Neural cell (in vitro differentiated cells): ENCODE data around the gene DNER. TPM values are rescaled to one million over a fixed set of nuclear protein-coding genes. Genes with fewer than 3 reads are reported as not detected.

ENCODE experiments used
- H2AFZ ChIP-seq: fragments of 200-600, 300-800 bp; sonication (generic), shearing (Covaris generic); 2 replicates; pipeline ENCODE4 v1.6.0; 2014; ENCODE audit warnings: low read depth, mild to moderate bottlenecking, antibody characterized with exemption, low read length, moderate library complexity
- H3F3A ChIP-seq: fragments of 200-600 bp; shearing (Covaris generic); 2 replicates; pipeline ENCODE4 v1.6.1; 2016; ENCODE audit warnings: mild to moderate bottlenecking, moderate library complexity, mixed read lengths, antibody characterized with exemption, low read length; ENCODE audit not compliant: insufficient read depth, poor library complexity, severe bottlenecking
- H3K27ac ChIP-seq: fragments of 200-600, 300-800 bp; sonication (generic), shearing (Covaris generic); 2 replicates; pipeline ENCODE4 v1.5.1; 2014; ENCODE audit warnings: mild to moderate bottlenecking, low read length, moderate library complexity
- H3K27me3 ChIP-seq: fragments of 300-800, 200-600 bp; sonication (generic), shearing (Covaris generic); 2 replicates; pipeline ENCODE4 v1.6.0; 2014; ENCODE audit warnings: mild to moderate bottlenecking, low read depth, low read length, moderate library complexity; ENCODE audit not compliant: insufficient read depth
- H3K36me3 ChIP-seq: fragments of 300-800, 200-600 bp; sonication (generic), shearing (Covaris generic); 2 replicates; pipeline ENCODE4 v1.5.1; 2014; ENCODE audit warnings: mild to moderate bottlenecking, antibody characterized with exemption, low read length, moderate library complexity; ENCODE audit not compliant: insufficient read depth
- H3K4me2 ChIP-seq: fragments of 300-800, 200-600 bp; sonication (generic), shearing (Covaris generic); 2 replicates; pipeline ENCODE4 v1.6.0; 2014; ENCODE audit warnings: mild to moderate bottlenecking, low read length
- H3K4me3 ChIP-seq: fragments of 300-800, 200-600 bp; sonication (generic), shearing (Covaris generic); 2 replicates; pipeline ENCODE4 v1.5.1; 2014; ENCODE audit warnings: mild to moderate bottlenecking, low read length, moderate library complexity
- H3K79me2 ChIP-seq: fragments of 200-600 bp; shearing (Covaris generic); replicated peaks from 2 replicates; pipeline ENCODE4 v1.6.0; 2014; ENCODE audit warnings: mild to moderate bottlenecking, low read length, moderate library complexity; ENCODE audit not compliant: insufficient read depth
- H3K9ac ChIP-seq: fragments of 300-800, 200-600 bp; sonication (generic), shearing (Covaris generic); 2 replicates; pipeline ENCODE4 v1.6.1; 2016; ENCODE audit warnings: mild to moderate bottlenecking, low read length, mixed read lengths
- H3K9me2 ChIP-seq: fragments of 200-600 bp; shearing (Covaris generic); 2 replicates; pipeline ENCODE4 v1.6.1; 2016; ENCODE audit warnings: mild to moderate bottlenecking, low read length, mixed read lengths; ENCODE audit not compliant: insufficient read depth
- H3K9me3 ChIP-seq: fragments of 200-600, 300-800 bp; sonication (generic), shearing (Covaris generic); 2 replicates; pipeline ENCODE4 v1.6.1; 2016; ENCODE audit warnings: mild to moderate bottlenecking, mixed run types, low read length, moderate library complexity, mixed read lengths
- H4K20me1 ChIP-seq: fragments of 200-600 bp; shearing (Covaris generic); 2 replicates; pipeline ENCODE4 v1.6.1; 2016; ENCODE audit warnings: mild to moderate bottlenecking, mixed run types; ENCODE audit not compliant: insufficient read depth
- EP300 ChIP-seq: fragments of 450-650 bp; conservative IDR thresholded peaks from 2 replicates; pipeline ENCODE4 v1.6.1; 2014; ENCODE audit warnings: antibody characterized with exemption, mild to moderate bottlenecking, moderate library complexity; ENCODE audit not compliant: poor library complexity, severe bottlenecking
- EZH2 ChIP-seq: fragments of 200-600, 300-800 bp; shearing (Covaris generic), sonication (generic); IDR thresholded peaks from 2 replicates; pipeline ENCODE4 v1.6.1; 2014; ENCODE audit warnings: antibody characterized with exemption, low read length, borderline replicate concordance, mild to moderate bottlenecking; ENCODE audit not compliant: insufficient read depth, poor library complexity, severe bottlenecking
- MXI1 ChIP-seq: fragments of 450-650 bp; conservative IDR thresholded peaks from 2 replicates; pipeline ENCODE4 v1.6.1; 2014; ENCODE audit warnings: antibody characterized with exemption, mild to moderate bottlenecking; ENCODE audit not compliant: poor library complexity, severe bottlenecking
- POLR2AphosphoS5 ChIP-seq: IDR thresholded peaks from 2 replicates; pipeline ENCODE4 v1.6.1; 2012
- RAD21 ChIP-seq: fragments of 450-650 bp; conservative IDR thresholded peaks from 2 replicates; pipeline ENCODE4 v1.6.1; 2014; ENCODE audit warnings: antibody characterized with exemption, mild to moderate bottlenecking, moderate library complexity
- SMC3 ChIP-seq: fragments of 450-650 bp; conservative IDR thresholded peaks from 2 replicates; pipeline ENCODE4 v1.6.1; 2014; ENCODE audit warnings: antibody characterized with exemption, mild to moderate bottlenecking, moderate library complexity; ENCODE audit not compliant: poor library complexity
- TAF1 ChIP-seq: IDR thresholded peaks from 2 replicates; pipeline ENCODE4 v1.6.1; 2012; ENCODE audit warnings: low read depth
- polyA plus RNA-seq: library from polyadenylated mRNA; depleted of rRNA; stranded (reverse); fragments of >200 nt; gene quantifications from 2 replicates; pipeline ENCODE4 v1.2.3, GENCODE V29; 2014
- TF ChIP-seq, protein P1 (sequence below): fragments of 450-650 bp; IDR thresholded peaks from 2 replicates; pipeline ENCODE4 v1.5.1; 2014; ENCODE audit warnings: antibody characterized with exemption, mild to moderate bottlenecking, moderate library complexity; ENCODE audit not compliant: poor library complexity, severe bottlenecking
- TF ChIP-seq, protein P2 (sequence below): IDR thresholded peaks from 2 replicates; pipeline ENCODE4 v1.6.1; 2012; ENCODE audit warnings: borderline replicate concordance

DNER gene
- polyA plus RNA-seq, 1 donor from 2014 or later, result 310 TPM

DNA sequence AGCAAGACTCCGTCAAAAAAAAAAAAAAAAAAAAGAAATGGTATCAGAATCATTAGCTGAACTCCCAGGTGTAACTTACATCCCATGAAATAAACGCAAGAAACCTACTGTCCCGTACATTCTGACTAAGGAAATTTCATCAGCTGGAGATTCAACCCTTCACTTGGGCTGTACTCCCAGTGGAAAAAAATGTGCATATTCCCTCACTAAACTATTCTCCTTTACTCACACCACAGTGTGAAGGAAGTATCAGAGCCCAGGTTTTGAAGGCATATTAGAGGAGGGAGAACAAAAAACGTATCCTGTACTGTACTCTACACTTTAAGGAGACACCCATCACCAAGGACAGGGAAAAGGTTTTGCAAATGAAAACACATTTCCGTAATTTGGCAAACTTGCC is 64.3 kb downstream of the DNER start:
- no peaks in the 10 kb centered on the region for H4K20me1 ChIP-seq
- H2AFZ ChIP-seq, result no peak overlapping the region
- H3K79me2 ChIP-seq, result no peaks in the 10 kb centered on the region
- H3K9me3 ChIP-seq, result no peaks in the 10 kb centered on the region
- H3K4me3 ChIP-seq, result no peak overlapping the region
- TF ChIP-seq TAF1 (no peak), MXI1 (no peak), SMC3 (no peak), POLR2AphosphoS5 (no peak), EZH2 (no peak), EP300 (no peak)
- TF ChIP-seq, protein P1, sequence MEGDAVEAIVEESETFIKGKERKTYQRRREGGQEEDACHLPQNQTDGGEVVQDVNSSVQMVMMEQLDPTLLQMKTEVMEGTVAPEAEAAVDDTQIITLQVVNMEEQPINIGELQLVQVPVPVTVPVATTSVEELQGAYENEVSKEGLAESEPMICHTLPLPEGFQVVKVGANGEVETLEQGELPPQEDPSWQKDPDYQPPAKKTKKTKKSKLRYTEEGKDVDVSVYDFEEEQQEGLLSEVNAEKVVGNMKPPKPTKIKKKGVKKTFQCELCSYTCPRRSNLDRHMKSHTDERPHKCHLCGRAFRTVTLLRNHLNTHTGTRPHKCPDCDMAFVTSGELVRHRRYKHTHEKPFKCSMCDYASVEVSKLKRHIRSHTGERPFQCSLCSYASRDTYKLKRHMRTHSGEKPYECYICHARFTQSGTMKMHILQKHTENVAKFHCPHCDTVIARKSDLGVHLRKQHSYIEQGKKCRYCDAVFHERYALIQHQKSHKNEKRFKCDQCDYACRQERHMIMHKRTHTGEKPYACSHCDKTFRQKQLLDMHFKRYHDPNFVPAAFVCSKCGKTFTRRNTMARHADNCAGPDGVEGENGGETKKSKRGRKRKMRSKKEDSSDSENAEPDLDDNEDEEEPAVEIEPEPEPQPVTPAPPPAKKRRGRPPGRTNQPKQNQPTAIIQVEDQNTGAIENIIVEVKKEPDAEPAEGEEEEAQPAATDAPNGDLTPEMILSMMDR, result no peak
- TF ChIP-seq, protein P2, sequence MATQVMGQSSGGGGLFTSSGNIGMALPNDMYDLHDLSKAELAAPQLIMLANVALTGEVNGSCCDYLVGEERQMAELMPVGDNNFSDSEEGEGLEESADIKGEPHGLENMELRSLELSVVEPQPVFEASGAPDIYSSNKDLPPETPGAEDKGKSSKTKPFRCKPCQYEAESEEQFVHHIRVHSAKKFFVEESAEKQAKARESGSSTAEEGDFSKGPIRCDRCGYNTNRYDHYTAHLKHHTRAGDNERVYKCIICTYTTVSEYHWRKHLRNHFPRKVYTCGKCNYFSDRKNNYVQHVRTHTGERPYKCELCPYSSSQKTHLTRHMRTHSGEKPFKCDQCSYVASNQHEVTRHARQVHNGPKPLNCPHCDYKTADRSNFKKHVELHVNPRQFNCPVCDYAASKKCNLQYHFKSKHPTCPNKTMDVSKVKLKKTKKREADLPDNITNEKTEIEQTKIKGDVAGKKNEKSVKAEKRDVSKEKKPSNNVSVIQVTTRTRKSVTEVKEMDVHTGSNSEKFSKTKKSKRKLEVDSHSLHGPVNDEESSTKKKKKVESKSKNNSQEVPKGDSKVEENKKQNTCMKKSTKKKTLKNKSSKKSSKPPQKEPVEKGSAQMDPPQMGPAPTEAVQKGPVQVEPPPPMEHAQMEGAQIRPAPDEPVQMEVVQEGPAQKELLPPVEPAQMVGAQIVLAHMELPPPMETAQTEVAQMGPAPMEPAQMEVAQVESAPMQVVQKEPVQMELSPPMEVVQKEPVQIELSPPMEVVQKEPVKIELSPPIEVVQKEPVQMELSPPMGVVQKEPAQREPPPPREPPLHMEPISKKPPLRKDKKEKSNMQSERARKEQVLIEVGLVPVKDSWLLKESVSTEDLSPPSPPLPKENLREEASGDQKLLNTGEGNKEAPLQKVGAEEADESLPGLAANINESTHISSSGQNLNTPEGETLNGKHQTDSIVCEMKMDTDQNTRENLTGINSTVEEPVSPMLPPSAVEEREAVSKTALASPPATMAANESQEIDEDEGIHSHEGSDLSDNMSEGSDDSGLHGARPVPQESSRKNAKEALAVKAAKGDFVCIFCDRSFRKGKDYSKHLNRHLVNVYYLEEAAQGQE, result no peak
- H3K9ac ChIP-seq, result no peak overlapping the region
- no peaks in the 10 kb centered on the region for H3K9me2 ChIP-seq
- no peaks in the 10 kb centered on the region for H3K27me3 ChIP-seq
- H3F3A ChIP-seq, result no peaks in the 10 kb centered on the region
- H3K27ac ChIP-seq, result no peak overlapping the region
- no peaks in the 10 kb centered on the region for H3K36me3 ChIP-seq
- no peak overlapping the region for H3K4me2 ChIP-seq

GRCh38 chr2:229646186-229646723 is 68.1 kb downstream of the DNER start:
- H3K9me2 ChIP-seq, result no peaks in the 10 kb centered on the region
- TF ChIP-seq POLR2AphosphoS5 (no peak), RAD21 (no peak), EZH2 (no peak), EP300 (no peak), SMC3 (no peak), TAF1 (no peak)
- TF ChIP-seq, protein P2, result no peak
- H3K4me2 ChIP-seq, result no peak overlapping the region
- no peak overlapping the region for H3K4me3 ChIP-seq
- H3F3A ChIP-seq, result no peaks in the 10 kb centered on the region
- no peak overlapping the region for H3K9ac ChIP-seq
- H3K36me3 ChIP-seq, result no peaks in the 10 kb centered on the region
- no peaks in the 10 kb centered on the region for H3K27me3 ChIP-seq
- no peak overlapping the region for H3K27ac ChIP-seq
- H3K9me3 ChIP-seq, result no peaks in the 10 kb centered on the region
- no peaks in the 10 kb centered on the region for H3K79me2 ChIP-seq
- H4K20me1 ChIP-seq, result no peaks in the 10 kb centered on the region
- H2AFZ ChIP-seq, result no peak overlapping the region
